ENCODE data around the gene NCKIPSD. TPM values are rescaled to one million over a fixed set of nuclear protein-coding genes. Genes with fewer than 3 reads are reported as not detected.
"Not testable (repeated sequence)": the region's sequence is repeated elsewhere in the genome, so short reads cannot be mapped to it uniquely, and the experiment has no call there.

NCKIPSD gene
- polyA plus RNA-seq, 1 experiment: 25.4 TPM

GRCh38 chr3:48723725-48724124, 38.0 kb upstream of the NCKIPSD start:
- Histone ChIP-seq H3K27me3 (ENCODE audit: control insufficient read depth, insufficient read depth, low read length) (no peaks in the 10 kb centered on the region), H3K9me3 (ENCODE audit: control insufficient read depth, insufficient read depth, low read length) (peaks cover 2% of the 10 kb centered on the region), H3K27ac (ENCODE audit: low read depth, low read length) (no peak overlapping the region), H3K4me3 (ENCODE audit: low read depth, low read length) (no peak overlapping the region)
- no peak for TF ChIP-seq CTCF (IDR thresholded peaks at IDR 0.05; ENCODE audit: low read depth, low read length)
- CTCF ChIA-PET: interaction anchor here (0.7 kb wide), 1 partner anchor 16 kb away, joined by 3 read pairs; no protein-coding TSS in a partner anchor
- POLR2A ChIA-PET: no interaction called here
- no peak for DNase-seq (ENCODE audit: low read depth, low spot score)

DNA sequence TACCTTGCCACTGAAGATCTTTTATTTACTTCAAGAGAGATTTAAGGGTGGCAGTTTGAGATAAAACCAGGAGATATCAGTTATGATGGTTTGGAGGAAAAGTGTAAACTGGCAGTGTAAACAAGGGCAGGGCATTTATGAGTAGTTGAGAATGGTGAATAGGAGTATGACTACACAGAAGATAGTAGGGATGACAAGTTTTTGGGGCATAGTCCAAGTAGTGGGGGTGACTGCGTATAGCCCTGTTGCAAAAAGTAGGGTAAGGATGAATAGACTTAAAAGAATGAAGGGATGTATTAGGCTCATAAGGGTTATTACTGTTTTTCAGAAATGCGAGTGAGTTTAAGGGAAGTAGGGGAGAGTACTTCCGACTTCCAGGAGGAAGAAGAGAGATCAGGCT, 37.6 kb upstream of the NCKIPSD start:
- H3K9me3 ChIP-seq (ENCODE audit: control insufficient read depth, insufficient read depth, low read length); H3K4me3 ChIP-seq (ENCODE audit: low read depth, low read length); POLR2A ChIA-PET; H3K27me3 ChIP-seq (ENCODE audit: control insufficient read depth, insufficient read depth, low read length); CTCF ChIA-PET; DNase-seq (ENCODE audit: low read depth, low spot score); H3K27ac ChIP-seq (ENCODE audit: low read depth, low read length): not testable (repeated sequence)

DNA sequence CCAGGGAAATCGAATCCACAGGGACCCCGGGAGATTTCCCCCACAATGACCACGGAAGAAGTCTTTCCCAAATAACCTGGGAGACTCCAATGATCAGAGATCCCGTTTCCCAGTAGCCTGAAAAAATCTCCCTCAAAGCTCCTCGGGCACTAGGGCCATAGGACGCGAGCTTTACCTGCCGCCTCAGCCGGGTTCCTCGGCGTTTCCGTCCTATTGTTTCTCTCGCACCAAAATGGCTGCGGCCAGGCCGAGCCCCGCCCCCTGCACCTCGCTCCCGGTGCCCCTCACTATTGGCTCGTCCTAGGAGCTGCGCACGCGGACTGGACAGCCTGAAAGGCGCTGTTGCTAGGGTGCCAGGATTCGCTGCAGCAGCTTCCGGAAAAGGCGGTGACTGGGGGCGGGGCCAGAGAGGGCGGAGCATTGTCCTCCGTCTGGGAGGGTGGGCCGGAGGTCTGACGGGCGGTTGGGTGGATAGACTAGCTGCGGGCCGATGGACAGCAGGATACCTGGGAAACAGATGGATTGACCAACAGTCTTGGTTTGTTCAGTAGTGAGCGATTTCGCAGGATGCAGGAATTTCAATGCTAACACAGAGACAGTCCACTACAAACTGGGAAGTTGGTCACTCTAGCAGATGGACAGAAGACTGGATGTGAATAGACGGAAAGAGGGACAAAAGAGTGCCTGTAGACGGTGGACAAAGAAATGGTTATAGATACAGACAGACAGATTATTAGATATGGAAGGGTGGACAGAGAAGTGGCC, 31.4 kb upstream of the NCKIPSD start, which contains the start of gene IP6K2:
IP6K2 (minus strand) TSS at position 240 of the 765 bp plus-strand sequence. CDS start 21,930 bp downstream, outside the sequence.
- CTCF ChIA-PET: interaction anchor here (0.6 to 1.7 kb wide), 4 partner anchors 20 to 281 kb away, joined by 3 to 5 read pairs (median 4); no protein-coding TSS in a partner anchor

GRCh38 chr3:48716508-48716981, 30.8 kb upstream of the NCKIPSD start:
- Histone ChIP-seq H3K4me3 (ENCODE audit: low read depth, low read length) (peak overlapping the region; percentile 99), H3K27me3 (ENCODE audit: control insufficient read depth, insufficient read depth, low read length) (no peaks in the 10 kb centered on the region), H3K9me3 (ENCODE audit: control insufficient read depth, insufficient read depth, low read length) (no peaks in the 10 kb centered on the region), H3K27ac (ENCODE audit: low read depth, low read length) (peak overlapping the region; percentile 87)
- TF ChIP-seq CTCF (IDR thresholded peaks at IDR 0.05; ENCODE audit: low read depth, low read length): no peak
- CTCF ChIA-PET: interaction anchor here (0.6 to 1.7 kb wide), 4 partner anchors 21 to 280 kb away, joined by 4 to 5 read pairs (median 4); no protein-coding TSS in a partner anchor
- DNase-seq (ENCODE audit: low read depth, low spot score): no peak
- POLR2A ChIA-PET: interaction anchor here (0.5 to 1.2 kb wide), 7 partner anchors 8 to 1087 kb away, joined by 3 to 10 read pairs (median 3); partner anchors contain the start of genes INKA1 and QRICH1

More for the DNA sequence above, 31.4 kb upstream of the NCKIPSD start, which contains the start of gene IP6K2:
- H3K27ac ChIP-seq (ENCODE audit: low read depth, low read length): peak within 1 kb of the TSS; percentile 87
- DNase-seq (ENCODE audit: low read depth, low spot score): peak; percentile 91
- peak within 1 kb of the TSS; percentile 99 for H3K4me3 ChIP-seq (ENCODE audit: low read depth, low read length)
- no peak for TF ChIP-seq CTCF (IDR thresholded peaks at IDR 0.05; ENCODE audit: low read depth, low read length)
- H3K27me3 ChIP-seq (ENCODE audit: control insufficient read depth, insufficient read depth, low read length): no peaks in the 10 kb centered on the region
- POLR2A ChIA-PET: interaction anchor here (0.5 to 1.2 kb wide), 15 partner anchors 9 to 1240 kb away, joined by 3 to 10 read pairs (median 3); partner anchors contain the start of genes CELSR3, INKA1, IP6K1 and QRICH1
- no peaks in the 10 kb centered on the region for H3K9me3 ChIP-seq (ENCODE audit: control insufficient read depth, insufficient read depth, low read length)

GRCh38 chr3:48715174-48715800, 29.6 kb upstream of the NCKIPSD start:
- Histone ChIP-seq H3K4me3 (ENCODE audit: low read depth, low read length) (peak overlapping the region; percentile 99), H3K27ac (ENCODE audit: low read depth, low read length) (no peak overlapping the region)

More at GRCh38 chr3:48715174-48715800, 29.6 kb upstream of the NCKIPSD start:
- no peaks in the 10 kb centered on the region for H3K9me3 ChIP-seq (ENCODE audit: control insufficient read depth, insufficient read depth, low read length)
- CTCF ChIA-PET: interaction anchor here (0.7 to 1.1 kb wide), 2 partner anchors 22 to 29 kb away, joined by 3 to 5 read pairs; no protein-coding TSS in a partner anchor
- TF ChIP-seq CTCF (IDR thresholded peaks at IDR 0.05; ENCODE audit: low read depth, low read length): no peak
- no peak for DNase-seq (ENCODE audit: low read depth, low spot score)
- POLR2A ChIA-PET: interaction anchor here (0.7 kb wide), 1 partner anchor 9 kb away, joined by 5 read pairs; no protein-coding TSS in a partner anchor
- H3K27me3 ChIP-seq (ENCODE audit: control insufficient read depth, insufficient read depth, low read length): no peaks in the 10 kb centered on the region
